ENCODE measurements around the gene AURKA. TPM values are rescaled to one million over a fixed set of nuclear protein-coding genes. Genes with fewer than 3 reads are reported as not detected.
"Not testable (repeated sequence)": the region's sequence is repeated elsewhere in the genome, so short reads cannot be mapped to it uniquely, and the experiment has no call there.

AURKA gene
- total RNA-seq, 1 donor: 4.7 TPM

GRCh38 chr20:56347628-56348304 is 44.2 kb downstream of the AURKA start:
- Histone ChIP-seq H2AFZ (ENCODE audit: low read length) (no peak overlapping the region), H3K27me3 (ENCODE audit: insufficient read depth, low read length) (peaks cover 5% of the 10 kb centered on the region), H3K4me2 (ENCODE audit: insufficient read depth, low read length) (no peak overlapping the region)

DNA sequence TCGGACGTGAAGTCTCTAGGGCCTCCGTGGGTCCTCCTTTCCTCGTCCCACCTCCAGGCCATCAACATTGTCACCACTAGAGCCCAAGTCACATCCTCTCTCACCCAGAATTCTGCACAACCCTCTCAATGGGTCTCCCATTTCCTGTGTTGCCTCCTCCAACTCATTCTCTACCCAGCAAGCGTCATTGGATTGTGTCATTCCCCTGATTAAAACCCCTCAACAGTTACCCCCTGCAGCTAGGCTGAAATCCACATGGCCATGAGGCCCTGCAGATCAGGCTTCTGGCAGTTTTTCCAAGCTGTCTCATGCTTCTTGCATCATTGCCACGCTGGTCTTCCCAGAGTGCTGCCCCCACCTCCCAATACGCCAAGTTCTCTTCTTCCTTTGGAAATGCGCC is 46.1 kb downstream of the AURKA start:
- no peak overlapping the region for H3K27ac ChIP-seq (ENCODE audit: low read depth, low read length)
- no peak overlapping the region for H3K4me3 ChIP-seq (ENCODE audit: insufficient read depth, low read length)
- H3K36me3 ChIP-seq (ENCODE audit: insufficient read depth, low read length): no peaks in the 10 kb centered on the region
- H3K4me2 ChIP-seq (ENCODE audit: insufficient read depth, low read length): no peak overlapping the region
- peaks cover 5% of the 10 kb centered on the region for H3K27me3 ChIP-seq (ENCODE audit: insufficient read depth, low read length)
- DNase-seq (ENCODE audit: insufficient read length, low spot score, missing footprints): peak; percentile 29
- H3K4me1 ChIP-seq (ENCODE audit: insufficient read depth, low read length): peaks cover 6% of the 10 kb centered on the region
- H3K9me3 ChIP-seq (ENCODE audit: low read depth, low read length): no peaks in the 10 kb centered on the region
- no peaks in the 10 kb centered on the region for H4K20me1 ChIP-seq (ENCODE audit: insufficient read depth, low read length)
- H2AFZ ChIP-seq (ENCODE audit: low read length): no peak overlapping the region
- TF ChIP-seq, protein P1, sequence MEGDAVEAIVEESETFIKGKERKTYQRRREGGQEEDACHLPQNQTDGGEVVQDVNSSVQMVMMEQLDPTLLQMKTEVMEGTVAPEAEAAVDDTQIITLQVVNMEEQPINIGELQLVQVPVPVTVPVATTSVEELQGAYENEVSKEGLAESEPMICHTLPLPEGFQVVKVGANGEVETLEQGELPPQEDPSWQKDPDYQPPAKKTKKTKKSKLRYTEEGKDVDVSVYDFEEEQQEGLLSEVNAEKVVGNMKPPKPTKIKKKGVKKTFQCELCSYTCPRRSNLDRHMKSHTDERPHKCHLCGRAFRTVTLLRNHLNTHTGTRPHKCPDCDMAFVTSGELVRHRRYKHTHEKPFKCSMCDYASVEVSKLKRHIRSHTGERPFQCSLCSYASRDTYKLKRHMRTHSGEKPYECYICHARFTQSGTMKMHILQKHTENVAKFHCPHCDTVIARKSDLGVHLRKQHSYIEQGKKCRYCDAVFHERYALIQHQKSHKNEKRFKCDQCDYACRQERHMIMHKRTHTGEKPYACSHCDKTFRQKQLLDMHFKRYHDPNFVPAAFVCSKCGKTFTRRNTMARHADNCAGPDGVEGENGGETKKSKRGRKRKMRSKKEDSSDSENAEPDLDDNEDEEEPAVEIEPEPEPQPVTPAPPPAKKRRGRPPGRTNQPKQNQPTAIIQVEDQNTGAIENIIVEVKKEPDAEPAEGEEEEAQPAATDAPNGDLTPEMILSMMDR (IDR thresholded peaks at IDR 0.05; ENCODE audit: extremely low read depth, low read depth, low read length): no peak
- no peaks in the 10 kb centered on the region for H3K79me2 ChIP-seq (ENCODE audit: insufficient read depth, low read length)

More at GRCh38 chr20:56347628-56348304, 44.2 kb downstream of the AURKA start:
- Histone ChIP-seq H4K20me1 (ENCODE audit: insufficient read depth, low read length) (no peaks in the 10 kb centered on the region), H3K79me2 (ENCODE audit: insufficient read depth, low read length) (no peaks in the 10 kb centered on the region), H3K4me1 (ENCODE audit: insufficient read depth, low read length) (peaks cover 7% of the 10 kb centered on the region), H3K9me3 (ENCODE audit: low read depth, low read length) (no peaks in the 10 kb centered on the region), H3K36me3 (ENCODE audit: insufficient read depth, low read length) (no peaks in the 10 kb centered on the region), H3K27ac (ENCODE audit: low read depth, low read length) (no peak overlapping the region), H3K4me3 (ENCODE audit: insufficient read depth, low read length) (no peak overlapping the region)
- TF ChIP-seq, protein P1 (IDR thresholded peaks at IDR 0.05; ENCODE audit: extremely low read depth, low read depth, low read length): no peak
- DNase-seq (ENCODE audit: insufficient read length, low spot score, missing footprints): peak; percentile 6

GRCh38 chr20:56343861-56344381 is 48.1 kb downstream of the AURKA start:
- Histone ChIP-seq H3K4me3 (ENCODE audit: insufficient read depth, low read length) (peak overlapping the region; percentile 36), H3K27me3 (ENCODE audit: insufficient read depth, low read length) (peaks cover 5% of the 10 kb centered on the region), H3K4me1 (ENCODE audit: insufficient read depth, low read length) (no peaks in the 10 kb centered on the region), H3K4me2 (ENCODE audit: insufficient read depth, low read length) (peak overlapping the region; percentile 78), H3K79me2 (ENCODE audit: insufficient read depth, low read length) (no peaks in the 10 kb centered on the region), H3K27ac (ENCODE audit: low read depth, low read length) (no peak overlapping the region), H2AFZ (ENCODE audit: low read length) (peak overlapping the region; percentile 78), H4K20me1 (ENCODE audit: insufficient read depth, low read length) (no peaks in the 10 kb centered on the region), H3K36me3 (ENCODE audit: insufficient read depth, low read length) (no peaks in the 10 kb centered on the region), H3K9me3 (ENCODE audit: low read depth, low read length) (no peaks in the 10 kb centered on the region)
- peak; percentile 87 for DNase-seq (ENCODE audit: insufficient read length, low spot score, missing footprints)
- TF ChIP-seq, protein P1 (IDR thresholded peaks at IDR 0.05; ENCODE audit: extremely low read depth, low read depth, low read length): peak; percentile 65

DNA sequence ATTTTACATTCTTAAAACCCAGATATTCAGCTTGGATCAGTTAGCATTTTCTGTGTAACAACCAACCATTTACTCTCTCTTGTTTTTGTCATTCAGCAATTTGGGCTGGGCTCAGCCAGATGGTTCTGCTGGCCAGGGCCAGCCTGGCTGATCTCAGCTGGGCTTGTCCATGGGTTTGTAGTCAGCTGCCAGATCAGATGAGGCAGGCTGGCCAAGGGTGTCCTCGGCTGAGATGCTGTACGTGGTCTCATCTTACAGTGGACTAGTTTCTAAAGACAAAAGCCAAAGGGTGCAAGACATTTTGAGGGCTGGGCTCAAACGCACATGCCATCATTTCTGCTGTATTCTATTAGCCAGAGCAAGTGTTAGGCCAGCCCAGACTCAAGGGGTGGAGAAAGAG is 49.2 kb downstream of the AURKA start:
- H4K20me1 ChIP-seq (ENCODE audit: insufficient read depth, low read length): no peaks in the 10 kb centered on the region
- H3K27ac ChIP-seq (ENCODE audit: low read depth, low read length): no peak overlapping the region
- no peaks in the 10 kb centered on the region for H3K4me1 ChIP-seq (ENCODE audit: insufficient read depth, low read length)
- H3K4me3 ChIP-seq (ENCODE audit: insufficient read depth, low read length): no peak overlapping the region
- no peaks in the 10 kb centered on the region for H3K79me2 ChIP-seq (ENCODE audit: insufficient read depth, low read length)
- peaks cover 5% of the 10 kb centered on the region for H3K27me3 ChIP-seq (ENCODE audit: insufficient read depth, low read length)
- peak; percentile 44 for DNase-seq (ENCODE audit: insufficient read length, low spot score, missing footprints)
- H2AFZ ChIP-seq (ENCODE audit: low read length): no peak overlapping the region
- TF ChIP-seq, protein P1 (IDR thresholded peaks at IDR 0.05; ENCODE audit: extremely low read depth, low read depth, low read length): no peak
- no peaks in the 10 kb centered on the region for H3K9me3 ChIP-seq (ENCODE audit: low read depth, low read length)
- no peak overlapping the region for H3K4me2 ChIP-seq (ENCODE audit: insufficient read depth, low read length)
- H3K36me3 ChIP-seq (ENCODE audit: insufficient read depth, low read length): no peaks in the 10 kb centered on the region

DNA sequence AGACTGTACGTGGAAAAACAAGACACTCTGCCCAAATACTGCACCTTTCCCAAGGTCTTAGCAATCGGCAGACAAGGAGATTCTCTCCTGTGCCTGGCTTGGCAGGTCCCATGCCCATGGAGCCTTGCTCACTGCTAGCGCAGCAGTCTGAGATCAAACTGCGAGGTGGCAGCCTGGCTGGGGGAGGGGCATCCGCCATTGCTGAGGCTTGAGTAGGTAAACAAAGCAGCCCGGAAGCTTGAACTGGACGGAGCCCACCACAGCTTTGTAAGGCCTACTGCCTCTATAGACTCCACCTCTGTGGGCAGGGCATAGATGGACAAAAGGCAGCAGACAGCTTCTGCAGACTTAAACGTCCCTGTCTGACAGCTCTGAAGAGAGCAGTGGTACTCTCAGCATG is 55.3 kb downstream of the AURKA start:
- not testable (repeated sequence) for H2AFZ ChIP-seq (ENCODE audit: low read length); H4K20me1 ChIP-seq (ENCODE audit: insufficient read depth, low read length); H3K27ac ChIP-seq (ENCODE audit: low read depth, low read length); DNase-seq (ENCODE audit: insufficient read length, low spot score, missing footprints); H3K4me2 ChIP-seq (ENCODE audit: insufficient read depth, low read length); H3K4me1 ChIP-seq (ENCODE audit: insufficient read depth, low read length); H3K27me3 ChIP-seq (ENCODE audit: insufficient read depth, low read length); H3K79me2 ChIP-seq (ENCODE audit: insufficient read depth, low read length); H3K4me3 ChIP-seq (ENCODE audit: insufficient read depth, low read length); H3K36me3 ChIP-seq (ENCODE audit: insufficient read depth, low read length); H3K9me3 ChIP-seq (ENCODE audit: low read depth, low read length)

All from osteoblast (primary cell).